ENCODE data around the gene DENND4A.

- TF ChIP-seq CTCF (IDR thresholded peaks at IDR 0.05) (no peak), EZH2 (IDR thresholded peaks at IDR 0.05; ENCODE audit: borderline replicate concordance, insufficient read depth, low read depth, low read length, poor library complexity, severe bottlenecking) (no peak)
Observed at GRCh38 chr15:65650312-65651041, 141.6 kb downstream of the DENND4A start.
